NCI-H2171 (cell line): ENCODE results near the gene GOLGA6C.
"Not testable (repeated sequence)": the region's sequence is repeated elsewhere in the genome, so short reads cannot be mapped to it uniquely, and the experiment has no call there.

Source experiments
- DNase-seq: peaks from one replicate; lab custom pipeline; 2025; lab: John Stamatoyannopoulos, UW

The GOLGA6C gene

GRCh38 chr15:75258034-75258433, at the start of gene GOLGA6C:
Gene GOLGA6C (plus strand): TSS chr15:75258334. CDS start chr15:75258599, 265 bp downstream.
- DNase-seq = not testable (repeated sequence)

- DNase-seq = no peak
Observed at GRCh38 chr15:75208501-75209288, 49.4 kb upstream of the GOLGA6C start.

GRCh38 chr15:75209289-75209676, 48.9 kb upstream of the GOLGA6C start:
- no peak for DNase-seq

- DNase-seq = no peak
Observed at GRCh38 chr15:75210811-75211230, 47.3 kb upstream of the GOLGA6C start.

GRCh38 chr15:75211436-75212199, 46.5 kb upstream of the GOLGA6C start:
- no peak for DNase-seq

GRCh38 chr15:75212200-75212858, 45.8 kb upstream of the GOLGA6C start:
- no peak for DNase-seq

GRCh38 chr15:75213212-75213767, 44.8 kb upstream of the GOLGA6C start:
- no peak for DNase-seq

- DNase-seq = no peak
Observed at GRCh38 chr15:75213768-75214221, 44.3 kb upstream of the GOLGA6C start.

GRCh38 chr15:75214293-75215096, 43.6 kb upstream of the GOLGA6C start:
- DNase-seq = no peak

- no peak for DNase-seq
Observed at GRCh38 chr15:75215107-75216004, 42.8 kb upstream of the GOLGA6C start.

- DNase-seq = no peak
Observed at GRCh38 chr15:75217012-75217411, 41.1 kb upstream of the GOLGA6C start.

GRCh38 chr15:75217574-75217973, 40.6 kb upstream of the GOLGA6C start:
- DNase-seq = not testable (repeated sequence)

GRCh38 chr15:75219507-75219929, 38.6 kb upstream of the GOLGA6C start:
- not testable (repeated sequence) for DNase-seq

GRCh38 chr15:75223688-75224087, 34.4 kb upstream of the GOLGA6C start:
- DNase-seq = no peak

- DNase-seq = no peak
Observed at GRCh38 chr15:75224281-75224680, 33.9 kb upstream of the GOLGA6C start.

- not testable (repeated sequence) for DNase-seq
Observed at GRCh38 chr15:75225102-75225836, 32.9 kb upstream of the GOLGA6C start.

- DNase-seq = no peak
Observed at GRCh38 chr15:75225951-75226732, 32.0 kb upstream of the GOLGA6C start.

- DNase-seq = not testable (repeated sequence)
Observed at GRCh38 chr15:75227112-75227511, 31.0 kb upstream of the GOLGA6C start.
